Lower leg skin (tissue), 3 donors: ENCODE data around the gene SANBR.

Source experiments
- POLR2A ChIP-seq, 2 donors: fragments of 450-650 bp; IDR thresholded peaks; one replicate each; pipeline ENCODE4 v1.6.1; 2016 to 2017; ENCODE audit warnings: antibody characterized with exemption in 2 of 2, mild to moderate bottlenecking in 1 of 2, moderate library complexity in 1 of 2
- TF ChIP-seq, protein P1 (sequence below), 3 donors: fragments of 450-650 bp; IDR thresholded peaks; one replicate each; pipeline ENCODE4 v1.5.1; 2016; ENCODE audit warnings: antibody characterized with exemption in 3 of 3, mild to moderate bottlenecking in 3 of 3, moderate library complexity in 2 of 3

DNA sequence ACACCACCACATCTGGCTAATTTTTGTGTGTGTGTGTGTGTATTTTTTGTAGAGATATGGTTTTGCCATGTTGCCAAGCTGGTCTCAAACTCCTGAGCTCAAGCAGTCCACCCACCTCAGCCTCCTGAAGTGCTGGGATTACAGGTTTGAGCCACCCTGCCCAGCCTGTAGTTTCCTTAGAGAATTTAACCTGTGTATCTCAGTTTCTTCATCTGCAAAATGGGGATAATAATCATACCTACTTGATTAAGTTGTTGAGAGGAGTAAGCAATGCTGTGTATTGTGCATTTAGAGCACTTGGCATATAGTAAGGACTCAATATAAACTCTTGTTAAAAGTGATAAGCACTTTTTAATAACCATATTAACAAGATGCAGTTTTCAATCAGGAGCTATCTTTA is 6.3 kb upstream of the SANBR start:
- TF ChIP-seq, protein P1, sequence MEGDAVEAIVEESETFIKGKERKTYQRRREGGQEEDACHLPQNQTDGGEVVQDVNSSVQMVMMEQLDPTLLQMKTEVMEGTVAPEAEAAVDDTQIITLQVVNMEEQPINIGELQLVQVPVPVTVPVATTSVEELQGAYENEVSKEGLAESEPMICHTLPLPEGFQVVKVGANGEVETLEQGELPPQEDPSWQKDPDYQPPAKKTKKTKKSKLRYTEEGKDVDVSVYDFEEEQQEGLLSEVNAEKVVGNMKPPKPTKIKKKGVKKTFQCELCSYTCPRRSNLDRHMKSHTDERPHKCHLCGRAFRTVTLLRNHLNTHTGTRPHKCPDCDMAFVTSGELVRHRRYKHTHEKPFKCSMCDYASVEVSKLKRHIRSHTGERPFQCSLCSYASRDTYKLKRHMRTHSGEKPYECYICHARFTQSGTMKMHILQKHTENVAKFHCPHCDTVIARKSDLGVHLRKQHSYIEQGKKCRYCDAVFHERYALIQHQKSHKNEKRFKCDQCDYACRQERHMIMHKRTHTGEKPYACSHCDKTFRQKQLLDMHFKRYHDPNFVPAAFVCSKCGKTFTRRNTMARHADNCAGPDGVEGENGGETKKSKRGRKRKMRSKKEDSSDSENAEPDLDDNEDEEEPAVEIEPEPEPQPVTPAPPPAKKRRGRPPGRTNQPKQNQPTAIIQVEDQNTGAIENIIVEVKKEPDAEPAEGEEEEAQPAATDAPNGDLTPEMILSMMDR (IDR thresholded peaks at IDR 0.05), result no peak
- TF ChIP-seq POLR2A (IDR thresholded peaks at IDR 0.05), result no peak
